HCT116 (cell line): ENCODE data around the gene DTD1. TPM values are rescaled to one million over a fixed set of nuclear protein-coding genes. Genes with fewer than 3 reads are reported as not detected.
"Not testable (repeated sequence)": the region's sequence is repeated elsewhere in the genome, so short reads cannot be mapped to it uniquely, and the experiment has no call there.

Experiments used
- ATAC-seq: fragments of 200-7000 bp; cut with Tn5 transposase; 2 replicates; pipeline ENCODE4 v1.9.1; 2020; ENCODE audit warnings: mild to moderate bottlenecking, moderate library complexity
- BruUV-seq: library from RNA; stranded (reverse); fragments of 400-500 nt; replicated peaks from 2 replicates; lab custom pipeline; 2021; lab: Mats Ljungman, UMichigan
- CTCF ChIA-PET: fragments of 300-600 bp; sonication (Branson Sonifier 250); formaldehyde crosslinking; loops from one replicate; lab custom pipeline; 2021; ENCODE audit warnings: antibody characterized with exemption; lab: Charles Lee
- POLR2A ChIA-PET: fragments of 300-600, 350-600 bp; sonication (Branson Sonifier 250); formaldehyde crosslinking; loops from one replicate; lab custom pipeline; 2021; ENCODE audit warnings: antibody characterized with exemption; lab: Charles Lee
- RAD21 ChIA-PET, 2 experiments: fragments of 300-600 bp; sonication (Branson Sonifier 250); formaldehyde crosslinking; loops; one replicate each; lab custom pipeline; 2023; ENCODE audit warnings: low total read pairs in 2 of 2; ENCODE audit not compliant: uncharacterized antibody in 2 of 2, unreplicated experiment in 2 of 2, low non-redundant PET in 1 of 2; lab: Charles Lee
- DNase-seq: peaks from one replicate; pipeline ENCODE4 v3.0.0-alpha.2; 2010; ENCODE audit warnings: low read depth, low spot score
- H2AFZ ChIP-seq: fragments of 200-600 bp; shearing (Covaris generic), sonication (generic); 2 replicates; pipeline ENCODE4 v1.6.1; 2017; ENCODE audit warnings: low read depth, mixed run types, mixed read lengths, antibody characterized with exemption, low read length; ENCODE audit not compliant: poor library complexity, severe bottlenecking
- H3K27ac ChIP-seq: 2 replicates; pipeline ENCODE4 v1.5.1; 2012; ENCODE audit warnings: low read depth, low read length
- H3K27me3 ChIP-seq: fragments of 200-600 bp; sonication (generic); 2 replicates; pipeline ENCODE4 v1.6.1; 2016; ENCODE audit warnings: mixed run types, low read length, mixed read lengths; ENCODE audit not compliant: insufficient read depth
- H3K36me3 ChIP-seq, 2 experiments: fragments of 200-500 bp in 1 of 2; fragments of 200-600 bp in 1 of 2; sonication (Bioruptor generic) in 1 of 2; sonication (generic) in 1 of 2; 2 replicates each; pipeline versions ENCODE4 v1.5.1 to v1.6.1; 2014 to 2016; ENCODE audit warnings: low read length in 2 of 2, inconsistent platforms in 1 of 2, mixed read lengths in 1 of 2, mixed run types in 1 of 2; ENCODE audit not compliant: insufficient read depth in 2 of 2, control insufficient read depth in 1 of 2
- H3K4me1 ChIP-seq, 2 experiments: fragments of 200-600 bp in 1 of 2; sonication (generic) in 1 of 2; 2 replicates each; pipeline versions ENCODE4 v1.5.1 to v1.6.1; 2012 to 2017; ENCODE audit warnings: low read length in 2 of 2, inconsistent platforms in 1 of 2, mild to moderate bottlenecking in 1 of 2, mixed read lengths in 1 of 2, mixed run types in 1 of 2, moderate library complexity in 1 of 2; ENCODE audit not compliant: insufficient read depth in 2 of 2, control insufficient read depth in 1 of 2
- H3K4me2 ChIP-seq: fragments of 200-600 bp; sonication (generic); 2 replicates; pipeline ENCODE4 v1.6.1; 2017; ENCODE audit warnings: mixed run types, low read length, mixed read lengths
- H3K4me3 ChIP-seq, 2 experiments: fragments of 200-600 bp in 1 of 2; sonication (generic) in 1 of 2; replicated peaks in 1 of 2; 2 replicates each; pipeline ENCODE4 v1.5.1; 2011 to 2016; ENCODE audit warnings: low read length in 2 of 2, control low read depth in 1 of 2, low read depth in 1 of 2, mild to moderate bottlenecking in 1 of 2, mixed read lengths in 1 of 2, mixed run types in 1 of 2
- H3K79me2 ChIP-seq: fragments of 200-600 bp; sonication (generic); 2 replicates; pipeline ENCODE4 v1.6.1; 2017; ENCODE audit warnings: mild to moderate bottlenecking, mixed run types, low read length, moderate library complexity, mixed read lengths; ENCODE audit not compliant: insufficient read depth
- H3K9ac ChIP-seq: fragments of 200-600 bp; sonication (generic); 2 replicates; pipeline ENCODE4 v1.6.1; 2016; ENCODE audit warnings: low read length, mixed read lengths
- H3K9me2 ChIP-seq: fragments of 200-600 bp; sonication (generic), shearing (Covaris generic); 2 replicates; pipeline ENCODE4 v1.6.1; 2017; ENCODE audit warnings: mixed run types, mild to moderate bottlenecking, moderate library complexity; ENCODE audit not compliant: insufficient read depth
- H3K9me3 ChIP-seq, 2 experiments: fragments of 200-500 bp in 1 of 2; fragments of 200-600 bp in 1 of 2; sonication (Bioruptor generic) in 1 of 2; sonication (generic) in 1 of 2; 2 replicates each; pipeline ENCODE4 v1.6.1; 2014 to 2017; ENCODE audit warnings: low read length in 2 of 2, mixed read lengths in 2 of 2, inconsistent platforms in 1 of 2, low read depth in 1 of 2, mild to moderate bottlenecking in 1 of 2, mixed run types in 1 of 2, moderate library complexity in 1 of 2; ENCODE audit not compliant: control insufficient read depth in 1 of 2, insufficient read depth in 1 of 2
- H4K20me1 ChIP-seq: fragments of 200-600 bp; sonication (generic), shearing (Covaris generic); 2 replicates; pipeline ENCODE4 v1.6.1; 2017; ENCODE audit warnings: mixed run types, mild to moderate bottlenecking, moderate library complexity; ENCODE audit not compliant: insufficient read depth
- ATF3 ChIP-seq: IDR thresholded peaks from 2 replicates; pipeline ENCODE4 v1.6.1; 2012
- ELF1 ChIP-seq: IDR thresholded peaks from 2 replicates; pipeline ENCODE4 v1.6.1; 2012; ENCODE audit warnings: low read depth, borderline replicate concordance
- EZH2phosphoT487 ChIP-seq: fragments of 200-600 bp; IDR thresholded peaks from 2 replicates; pipeline ENCODE4 v1.6.1; 2018; ENCODE audit warnings: antibody characterized with exemption, borderline replicate concordance
- SRF ChIP-seq: IDR thresholded peaks from 2 replicates; pipeline ENCODE4 v1.6.1; 2012; ENCODE audit warnings: low read depth
- intact Hi-C: fragments of 100-400 bp; cut with micrococcal nuclease; formaldehyde crosslinking; loops from 2 replicates; pipeline ENCODE4 v1.10.0; 2022
- total RNA-seq: library from RNA; stranded (reverse); gene quantifications from one replicate; pipeline ENCODE4 v1.2.1, GENCODE V29; 2021; ENCODE audit not compliant: unreplicated experiment

Gene DTD1
- total RNA-seq, 1 experiment from 2014 or later, result 54.5 TPM

- POLR2A ChIA-PET, result no interaction called here
- RAD21 ChIA-PET, result no interaction called here
Measured at GRCh38 chr20:18754653-18755045, 166.8 kb downstream of the DTD1 start.

DNA sequence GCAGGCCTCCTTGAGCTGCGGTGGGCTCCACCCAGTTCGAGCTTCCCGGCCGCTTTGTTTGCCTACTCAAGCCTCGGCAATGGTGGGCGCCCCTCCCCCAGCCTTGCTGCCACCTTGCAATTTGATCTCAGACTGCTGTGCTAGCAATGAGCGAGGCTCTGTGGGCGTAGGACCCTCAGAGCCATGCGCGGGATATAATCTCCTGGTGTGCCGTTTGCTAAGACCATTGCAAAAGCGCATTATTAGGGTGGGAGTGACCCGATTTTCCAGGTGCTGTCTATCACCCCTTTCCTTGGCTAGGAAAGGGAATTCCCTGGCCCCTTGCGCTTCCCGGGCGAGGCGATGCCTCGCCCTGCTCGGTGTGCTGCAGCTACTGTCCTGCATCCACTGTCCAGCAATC, 173.0 kb downstream of the DTD1 start:
- H3K9me3 ChIP-seq, H3K27ac ChIP-seq, H3K4me2 ChIP-seq, H3K4me1 ChIP-seq, H3K27me3 ChIP-seq, RAD21 ChIA-PET, H3K9ac ChIP-seq, H4K20me1 ChIP-seq, BruUV-seq, intact Hi-C loops, POLR2A ChIA-PET, ATAC-seq, H3K36me3 ChIP-seq, CTCF ChIA-PET, DNase-seq, H3K4me3 ChIP-seq, H3K79me2 ChIP-seq, H2AFZ ChIP-seq, H3K9me2 ChIP-seq: not testable (repeated sequence)

More at GRCh38 chr20:18754653-18755045, 166.8 kb downstream of the DTD1 start:
- Histone ChIP-seq H3K9me3 (no peaks in the 10 kb centered on the region), H3K4me1 (no peaks in the 10 kb centered on the region), H3K79me2 (no peaks in the 10 kb centered on the region), H2AFZ (no peak overlapping the region), H3K9me2 (no peaks in the 10 kb centered on the region), H4K20me1 (no peaks in the 10 kb centered on the region; the same call in 1 of the 2 replicates), H3K36me3 (no peaks in the 10 kb centered on the region), H3K27ac (no peak overlapping the region), H3K4me3 (no peak overlapping the region), H3K4me2 (no peak overlapping the region), H3K27me3 (no peaks in the 10 kb centered on the region), H3K9ac (no peak overlapping the region)
- CTCF ChIA-PET, result no interaction called here
- no peak for TF ChIP-seq ELF1
- no peak for TF ChIP-seq ATF3
- TF ChIP-seq EZH2phosphoT487, result no peak
- TF ChIP-seq SRF, result no peak
- no TSS peak for BruUV-seq
- intact Hi-C loops, result no loop called here
- DNase-seq (no peak), ATAC-seq (no peak)
